Posterior vena cava (tissue), 2 donors: ENCODE data around the gene ACSM6. TPM values are rescaled to one million over a fixed set of nuclear protein-coding genes. Genes with fewer than 3 reads are reported as not detected.

ENCODE experiments used
- DNase-seq: peaks from one replicate; pipeline ENCODE4 v3.0.0-alpha.2; 2020; ENCODE audit warnings: low spot score
- intact Hi-C, 2 donors: fragments of 100-400 bp; cut with DNase I; formaldehyde crosslinking; loops; one replicate each; pipeline versions ENCODE4 v1.14.1 to v1.14.2; 2022 to 2023
- total RNA-seq, 2 donors: library from RNA; stranded (reverse); fragmentation: NEBNext Ultra II Directional; extraction: Animal tissue kit (Norgen Biotek cat#: 25700); gene quantifications; one replicate each; pipeline ENCODE4 v1.2.1, GENCODE V29; 2021
- donor health status: DM: yes; HTN: yes; CAD: no.
- donor health status: DM: yes; HTN: yes; CAD: no.

Gene ACSM6
- total RNA-seq, 2 donors from 2014 or later, result not detected

GRCh38 chr10:95240811-95241210 lies 46.8 kb downstream of the ACSM6 start:
- intact Hi-C loops, result loop anchor here in 1 of 2 donors (10.0 kb wide), 1 partner anchor 124 kb away; no protein-coding TSS in a partner anchor
- DNase-seq, result no peak

DNA sequence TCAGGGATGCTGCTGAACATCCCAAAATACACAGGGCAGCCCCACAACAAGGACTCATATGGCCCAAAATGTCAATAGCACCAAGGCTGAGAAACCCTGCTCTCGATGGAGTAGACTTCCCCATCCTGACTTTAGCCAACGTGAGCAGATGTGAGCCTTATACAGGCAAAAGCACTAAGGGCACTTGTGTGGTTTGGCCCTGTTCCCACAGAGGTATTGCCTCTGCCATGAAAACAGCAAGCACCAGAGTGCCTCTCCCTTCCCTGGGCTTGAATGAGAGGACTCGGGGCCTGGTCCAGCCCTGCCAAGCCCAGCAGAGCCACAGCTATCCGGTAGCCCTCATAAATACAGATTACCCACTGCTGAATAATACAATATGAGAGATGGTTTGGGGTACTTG lies 47.5 kb downstream of the ACSM6 start:
- intact Hi-C loops, result loop anchor here in 1 of 2 donors (10.0 kb wide), 1 partner anchor 123 kb away; no protein-coding TSS in a partner anchor
- DNase-seq, result no peak

- DNase-seq, result no peak
- intact Hi-C loops, result loop anchor here in 1 of 2 donors (10.0 kb wide), 1 partner anchor 122 kb away; no protein-coding TSS in a partner anchor
Measured at GRCh38 chr10:95242581-95243317, 48.7 kb downstream of the ACSM6 start.

DNA sequence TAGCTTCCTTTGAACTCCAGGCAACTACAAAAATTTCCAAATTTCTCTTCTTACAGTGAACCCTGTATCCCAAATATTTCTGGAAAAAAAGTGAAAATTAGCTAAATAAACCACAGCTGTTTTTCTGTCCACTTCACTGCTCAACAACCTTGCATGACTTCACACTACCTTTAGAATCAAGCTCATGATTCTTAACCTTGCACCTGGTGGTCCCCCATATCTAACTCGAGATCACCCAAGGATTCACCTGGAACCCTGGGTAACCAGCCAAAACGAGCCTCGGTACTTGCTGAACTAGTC lies 49.2 kb downstream of the ACSM6 start:
- DNase-seq, result no peak
- intact Hi-C loops, result loop anchor here in 1 of 2 donors (10.0 kb wide), 1 partner anchor 122 kb away; no protein-coding TSS in a partner anchor

DNA sequence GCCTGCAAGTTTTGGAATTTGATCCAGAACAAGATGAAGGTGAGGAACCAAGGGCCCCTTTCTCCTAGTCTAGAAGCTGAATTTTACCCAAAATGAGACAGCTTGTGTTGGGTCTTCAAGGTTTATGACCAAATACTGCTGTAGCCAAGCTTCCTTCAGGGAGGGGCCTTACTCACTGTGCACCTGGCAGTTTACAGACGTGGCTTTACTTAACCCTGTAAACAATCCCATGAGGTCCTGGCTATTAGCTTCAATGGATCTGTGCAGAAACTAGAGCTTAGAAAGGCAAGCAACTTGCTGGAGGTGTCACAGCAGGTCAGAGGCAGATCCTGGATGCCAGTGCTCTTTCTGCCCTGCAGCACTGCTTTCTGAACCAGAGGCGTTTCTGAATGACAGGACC lies 50.1 kb downstream of the ACSM6 start:
- DNase-seq, result no peak
- intact Hi-C loops, result loop anchor here in 1 of 2 donors (10.0 kb wide), 1 partner anchor 121 kb away; no protein-coding TSS in a partner anchor

DNA sequence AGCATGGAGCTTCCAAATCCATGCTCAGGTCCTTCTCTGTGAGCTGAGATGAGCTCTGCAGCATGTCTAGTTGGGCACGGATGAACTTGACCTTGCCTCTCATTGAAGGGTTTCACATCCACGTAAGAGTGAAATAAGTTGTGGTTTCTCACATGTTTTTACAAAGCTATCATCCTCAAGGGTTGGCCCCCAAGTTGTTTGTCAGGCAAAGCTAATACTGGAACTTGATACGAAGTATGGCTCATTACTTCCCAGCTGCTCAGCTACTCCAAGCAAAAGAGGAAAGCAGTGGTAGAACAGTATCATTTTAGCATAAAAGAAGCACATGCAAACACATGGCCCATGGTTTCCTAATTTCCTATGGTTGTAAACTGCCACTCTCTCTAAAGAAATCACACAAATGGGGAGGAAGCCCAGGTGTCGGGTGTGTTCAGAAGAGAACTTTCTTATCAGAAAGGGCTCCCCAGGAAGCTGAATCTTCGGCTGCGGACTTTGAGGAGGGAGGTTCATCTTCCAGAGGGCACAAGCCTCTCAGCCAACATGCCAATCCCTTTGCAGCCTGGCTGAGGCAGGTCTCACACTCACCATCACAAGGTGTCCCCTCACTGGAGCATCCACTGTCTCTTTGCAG lies 51.5 kb downstream of the ACSM6 start:
- DNase-seq, result no peak

GRCh38 chr10:95246582-95247051 lies 52.6 kb downstream of the ACSM6 start:
- no peak for DNase-seq
- intact Hi-C loops, result loop anchor here (5.0 to 10.0 kb wide), 3 partner anchors 46 to 118 kb away; partner anchors contain the start of gene PDLIM1 (in 1 of the 2)

More for the DNA sequence above, 51.5 kb downstream of the ACSM6 start:
- intact Hi-C loops, result loop anchor here (5.0 to 10.0 kb wide), 3 partner anchors 47 to 119 kb away; partner anchors contain the start of gene PDLIM1 (in 1 of the 2)

- intact Hi-C loops, result loop anchor here (5.0 to 10.0 kb wide), 3 partner anchors 45 to 117 kb away; partner anchors contain the start of gene PDLIM1 (in 1 of the 2)
- DNase-seq, result no peak
Measured at GRCh38 chr10:95247200-95247880, 53.3 kb downstream of the ACSM6 start.

DNA sequence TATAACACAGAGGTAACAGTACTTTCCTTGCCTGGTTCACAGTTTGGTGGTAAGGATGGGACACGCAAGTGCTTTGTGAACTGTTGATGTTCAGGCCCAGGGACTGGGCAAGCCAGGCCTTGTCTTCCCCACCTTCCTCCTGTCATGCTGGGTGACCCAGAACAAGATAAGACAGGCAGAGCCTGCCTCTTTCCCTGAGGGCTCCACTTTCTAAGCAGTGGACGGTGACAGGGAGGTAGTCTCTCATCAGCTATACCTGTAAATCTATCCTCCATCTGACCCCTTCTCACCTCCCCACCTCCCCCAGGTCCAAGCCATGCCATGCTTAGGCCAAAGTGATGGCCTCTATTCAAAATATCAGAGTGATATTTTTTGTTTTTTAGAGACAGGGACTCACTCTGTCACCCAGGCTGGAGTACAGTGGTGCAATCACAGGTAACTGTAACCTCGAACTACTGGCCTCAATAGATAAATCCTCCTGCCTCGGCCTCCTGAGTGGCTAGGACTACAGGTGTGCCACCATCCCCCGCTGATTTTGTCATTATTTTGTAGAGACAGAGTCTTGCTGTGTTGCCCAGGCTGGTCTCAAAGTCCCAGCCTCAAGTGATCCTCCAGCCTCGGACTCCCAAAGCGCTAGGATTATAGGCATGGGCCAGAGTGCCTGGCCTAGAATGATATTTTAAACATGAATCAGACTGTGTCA lies 54.0 kb downstream of the ACSM6 start:
- intact Hi-C loops, result loop anchor here (5.0 to 10.0 kb wide), 3 partner anchors 44 to 117 kb away; partner anchors contain the start of gene PDLIM1 (in 1 of the 2)
- no peak for DNase-seq

DNA sequence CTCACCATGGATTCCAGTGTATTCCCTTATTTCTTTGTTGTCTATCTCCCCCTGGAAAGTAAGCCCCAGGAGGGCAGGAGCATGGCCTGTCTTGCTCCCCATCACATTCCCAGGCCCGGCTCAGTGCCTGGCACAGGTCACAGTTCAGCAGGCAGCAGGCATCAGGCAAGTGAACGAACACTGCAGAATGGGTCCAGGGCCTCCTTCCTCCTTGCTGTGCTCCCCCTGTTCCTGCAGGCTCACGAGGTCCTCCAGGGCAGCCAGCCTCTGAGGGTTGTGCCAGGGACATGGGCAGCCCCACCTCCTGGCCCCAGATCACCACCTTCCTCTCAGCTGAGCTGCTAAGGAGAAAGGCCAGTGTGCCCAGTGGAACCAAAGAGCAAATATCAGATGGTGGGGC lies 55.0 kb downstream of the ACSM6 start:
- DNase-seq, result no peak
- intact Hi-C loops, result loop anchor here (5.0 to 10.0 kb wide), 3 partner anchors 43 to 116 kb away; partner anchors contain the start of gene PDLIM1 (in 1 of the 2)

DNA sequence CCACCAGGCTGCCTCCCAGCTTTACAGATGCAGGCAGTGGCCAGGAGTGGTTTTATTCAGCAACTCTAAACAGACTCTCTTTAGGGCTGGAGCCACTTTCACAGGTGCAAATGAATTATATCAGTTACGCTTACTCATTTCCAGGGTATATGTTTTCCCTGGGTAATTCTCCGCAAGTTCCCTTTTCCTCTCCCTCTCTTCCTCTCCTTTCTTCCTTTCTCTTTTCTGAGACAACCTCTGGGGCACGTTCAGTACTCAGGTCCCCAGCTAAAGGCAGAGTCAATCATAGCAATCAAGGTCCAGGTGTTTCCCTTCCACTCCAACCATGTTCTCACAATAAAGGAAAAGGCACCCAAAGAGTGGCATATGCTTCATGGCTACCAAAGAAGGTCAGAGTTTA lies 55.4 kb downstream of the ACSM6 start:
- DNase-seq, result no peak
- intact Hi-C loops, result loop anchor here (5.0 to 10.0 kb wide), 3 partner anchors 43 to 115 kb away; partner anchors contain the start of gene PDLIM1 (in 1 of the 2)

DNA sequence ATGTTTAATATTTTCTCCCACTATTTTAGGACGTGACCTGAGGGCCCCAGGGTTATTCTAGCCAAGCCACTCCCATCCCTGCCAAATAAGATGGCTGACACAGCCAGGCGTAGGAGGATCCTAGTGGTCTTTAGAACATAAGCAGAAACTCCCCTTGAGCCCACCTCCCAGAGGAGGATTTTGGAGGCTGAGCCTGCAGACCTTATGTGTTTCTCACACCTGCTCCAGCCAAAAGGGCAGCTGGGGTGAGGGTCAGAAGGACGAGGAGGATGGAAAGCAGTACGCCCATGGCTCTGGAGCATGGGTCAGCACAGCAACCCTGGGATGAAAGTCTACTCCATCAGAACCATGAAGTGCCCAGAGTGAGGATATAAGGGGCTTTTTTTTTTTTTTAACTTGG lies 56.8 kb downstream of the ACSM6 start:
- DNase-seq, result no peak
- intact Hi-C loops, result no loop called here

- DNase-seq, result no peak
- intact Hi-C loops, result no loop called here
Measured at GRCh38 chr10:95253007-95253406, 59.0 kb downstream of the ACSM6 start.

- no peak for DNase-seq
- intact Hi-C loops, result no loop called here
Measured at GRCh38 chr10:95253686-95254085, 59.6 kb downstream of the ACSM6 start.

- no peak for DNase-seq
- intact Hi-C loops, result no loop called here
Measured at GRCh38 chr10:95254629-95255028, 60.6 kb downstream of the ACSM6 start.

DNA sequence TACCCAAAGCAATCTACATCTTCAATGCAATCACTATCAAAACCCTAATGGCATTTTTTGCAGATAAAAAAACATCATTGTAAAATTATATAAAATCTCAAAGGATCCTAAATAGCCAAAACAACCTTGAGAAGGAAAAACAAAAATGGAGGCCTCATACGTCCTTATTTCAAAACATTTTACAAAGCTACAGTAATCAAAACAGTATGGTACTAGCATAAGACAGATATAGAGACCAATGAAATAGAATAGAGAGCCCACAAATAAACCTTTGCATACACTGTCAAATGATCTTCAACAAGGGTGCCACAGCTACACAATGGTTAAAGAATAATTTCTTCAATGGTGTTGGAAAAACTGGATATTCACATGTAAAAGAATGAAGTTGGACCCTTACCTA lies 62.2 kb downstream of the ACSM6 start:
- no peak for DNase-seq
- intact Hi-C loops, result no loop called here

GRCh38 chr10:95257849-95258248 lies 63.8 kb downstream of the ACSM6 start:
- intact Hi-C loops, result no loop called here
- no peak for DNase-seq

DNA sequence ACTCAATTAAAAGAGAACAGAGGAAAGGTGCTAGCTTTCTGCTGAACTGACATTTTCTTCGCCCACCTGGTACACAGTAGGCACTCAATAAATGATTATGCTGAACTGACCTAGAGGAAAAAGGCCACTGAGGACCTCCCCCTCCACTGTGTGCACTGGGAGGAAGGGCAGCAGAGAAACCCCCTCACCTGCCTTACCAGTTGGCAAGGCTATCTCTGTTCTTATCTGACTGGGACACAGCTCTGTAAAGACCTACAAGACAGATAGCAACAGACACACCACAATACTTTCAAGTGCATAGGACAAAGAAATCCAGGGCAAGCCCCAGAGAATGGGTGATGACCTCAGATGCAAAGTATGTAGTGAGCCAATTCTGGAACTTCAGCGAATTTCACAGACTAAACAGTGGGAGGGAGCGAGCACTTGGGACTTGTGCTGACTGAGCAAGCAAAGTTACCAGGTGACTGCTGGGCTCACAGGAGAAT lies 66.4 kb downstream of the ACSM6 start:
- no peak for DNase-seq

More for the DNA sequence above, 66.4 kb downstream of the ACSM6 start:
- intact Hi-C loops, result no loop called here
